ENCODE data around the gene MMEL1.
"Not testable (repeated sequence)": the region's sequence is repeated elsewhere in the genome, so short reads cannot be mapped to it uniquely, and the experiment has no call there.

Gene MMEL1

DNA sequence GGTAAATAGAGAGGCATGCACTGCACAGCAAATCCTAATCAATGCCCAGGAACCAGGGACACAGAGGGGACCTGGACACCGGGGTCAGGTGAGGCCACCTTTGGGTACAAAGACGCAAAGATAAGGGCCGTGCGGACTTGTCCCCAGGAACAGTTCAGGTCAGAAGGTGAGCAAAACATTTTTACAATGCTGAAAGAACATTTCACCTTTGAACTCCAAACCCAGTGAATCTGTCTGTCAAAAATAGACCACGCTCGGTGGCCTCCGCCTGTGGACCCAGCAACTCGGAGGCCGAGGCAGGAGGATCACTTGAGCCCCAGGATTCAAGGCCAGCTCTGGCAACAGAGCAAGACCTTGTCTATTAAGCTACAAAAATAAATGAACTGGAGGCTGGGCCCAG, 61.5 kb downstream of the MMEL1 start:
- DNase-seq: no peak

DNA sequence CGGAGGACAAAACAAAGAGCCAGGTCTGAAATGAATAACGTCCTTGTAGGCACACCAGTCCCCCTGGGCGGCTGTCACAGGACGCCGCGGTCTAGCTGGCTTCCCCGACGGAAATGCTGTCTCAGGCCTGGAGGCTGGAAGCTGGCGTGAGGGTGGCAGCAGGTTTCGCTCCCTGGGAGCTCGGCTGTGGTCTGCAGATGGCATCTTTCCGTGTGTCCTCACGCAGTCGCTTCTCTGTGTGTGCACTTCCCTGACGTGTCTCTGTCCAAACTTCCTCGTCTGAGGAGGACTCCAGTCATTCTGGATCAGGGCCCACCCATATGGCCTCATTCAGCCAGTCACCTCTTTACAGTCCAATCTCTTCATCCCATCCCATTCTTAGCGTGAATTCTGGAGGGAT, 62.5 kb downstream of the MMEL1 start:
- peak in 1 of 3 donors; percentile 32 for DNase-seq

DNA sequence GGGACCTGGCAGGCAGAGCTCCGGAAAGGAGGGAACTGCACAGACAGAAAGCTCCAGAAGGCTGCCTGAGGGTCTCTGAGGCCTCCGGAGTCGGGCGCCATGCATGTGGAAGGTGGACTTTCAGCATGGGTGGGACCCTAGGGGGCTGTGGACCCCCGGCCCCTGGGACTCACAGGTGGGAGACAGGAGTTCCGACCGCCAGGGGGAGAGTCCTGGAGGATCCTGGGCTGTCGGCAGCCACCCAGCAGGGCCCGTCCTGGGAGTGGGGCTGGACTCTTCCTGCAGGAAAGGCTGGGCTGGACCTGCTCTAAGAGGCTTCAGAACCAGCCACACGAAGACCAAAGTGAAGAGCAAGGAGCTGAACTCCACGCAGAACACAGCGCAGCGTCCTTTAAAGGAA, 63.1 kb downstream of the MMEL1 start:
- DNase-seq: not testable (repeated sequence)

DNA sequence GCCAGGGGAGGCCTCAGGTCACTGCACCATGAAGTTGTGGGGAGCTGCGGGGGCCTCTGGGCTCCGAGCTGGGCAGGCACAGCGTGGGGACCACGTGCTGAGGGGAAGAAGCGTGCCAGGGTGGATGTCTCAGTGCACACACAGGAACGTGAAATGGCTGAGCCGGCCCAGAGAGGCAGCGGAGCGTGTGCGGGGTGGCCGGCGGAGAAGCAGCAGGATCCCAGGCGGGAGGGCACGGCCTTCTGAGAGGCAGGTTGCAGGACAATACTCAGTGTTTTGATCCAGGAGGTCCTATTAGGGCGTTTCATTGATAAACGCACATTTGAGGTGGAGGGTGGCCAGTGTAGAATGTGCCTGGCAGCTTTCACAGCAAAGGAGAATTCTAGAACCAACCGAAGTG, 63.8 kb downstream of the MMEL1 start:
- DNase-seq: no peak

DNA sequence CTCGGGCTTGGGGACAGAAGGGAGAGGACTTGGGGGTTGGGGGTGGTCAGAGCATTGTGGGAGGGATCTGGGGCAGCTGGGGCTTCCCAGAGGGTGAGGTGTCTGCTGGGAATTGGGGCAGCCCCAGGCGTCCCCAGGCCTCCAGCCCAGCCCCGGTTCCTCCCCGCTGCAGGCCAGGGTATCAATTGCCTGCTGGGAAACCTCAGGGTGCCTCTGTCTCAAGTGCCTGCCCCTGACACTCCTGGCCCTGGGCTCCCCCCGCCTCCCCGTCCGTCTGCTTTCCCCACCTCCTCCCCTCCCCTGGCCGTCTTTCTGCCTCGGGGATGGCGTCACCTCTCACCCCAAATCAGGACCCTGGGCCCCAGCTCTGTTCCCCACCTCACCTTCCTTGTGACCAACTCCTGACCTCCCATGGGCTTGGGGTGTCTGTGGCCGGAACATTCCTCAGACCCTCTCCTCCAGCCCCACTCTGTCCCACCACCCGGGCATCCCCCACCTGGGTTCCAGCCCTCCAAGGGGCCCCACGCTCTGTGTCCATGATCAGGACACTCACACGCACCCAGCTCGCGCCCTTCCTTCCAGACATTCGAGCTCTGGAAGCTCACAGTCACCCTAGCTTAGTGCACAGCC, 64.5 kb downstream of the MMEL1 start:
- DNase-seq: not testable (repeated sequence)

DNA sequence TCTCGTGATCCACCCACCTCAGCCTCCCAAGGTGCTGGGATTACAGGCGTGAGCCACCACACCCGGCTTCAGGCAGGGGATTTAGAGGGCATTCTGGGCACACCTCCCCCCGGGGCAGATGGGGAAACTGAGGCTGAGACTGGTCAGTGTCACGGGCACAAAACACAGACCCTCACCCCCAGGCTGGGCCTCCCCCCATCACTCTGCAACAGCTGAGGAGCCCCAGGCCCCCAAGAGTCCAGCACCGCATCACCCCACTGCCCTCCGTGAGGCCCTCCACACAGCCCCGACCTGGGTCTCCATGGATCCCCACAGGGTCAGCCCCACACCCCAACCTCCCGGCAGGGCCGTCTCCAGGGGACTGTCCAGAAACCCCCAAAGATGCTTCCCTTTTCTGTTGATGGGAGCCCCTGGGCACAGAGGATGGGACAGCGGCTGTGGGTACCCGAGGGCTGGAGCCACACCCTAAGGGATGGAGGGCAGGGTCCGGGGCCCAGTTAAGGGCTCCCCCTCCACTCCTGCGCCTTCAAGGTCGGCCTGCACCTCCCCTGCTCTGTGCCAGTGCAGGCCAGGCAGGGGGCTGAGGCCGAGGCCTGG, 65.6 kb downstream of the MMEL1 start:
- no peak for DNase-seq

DNA sequence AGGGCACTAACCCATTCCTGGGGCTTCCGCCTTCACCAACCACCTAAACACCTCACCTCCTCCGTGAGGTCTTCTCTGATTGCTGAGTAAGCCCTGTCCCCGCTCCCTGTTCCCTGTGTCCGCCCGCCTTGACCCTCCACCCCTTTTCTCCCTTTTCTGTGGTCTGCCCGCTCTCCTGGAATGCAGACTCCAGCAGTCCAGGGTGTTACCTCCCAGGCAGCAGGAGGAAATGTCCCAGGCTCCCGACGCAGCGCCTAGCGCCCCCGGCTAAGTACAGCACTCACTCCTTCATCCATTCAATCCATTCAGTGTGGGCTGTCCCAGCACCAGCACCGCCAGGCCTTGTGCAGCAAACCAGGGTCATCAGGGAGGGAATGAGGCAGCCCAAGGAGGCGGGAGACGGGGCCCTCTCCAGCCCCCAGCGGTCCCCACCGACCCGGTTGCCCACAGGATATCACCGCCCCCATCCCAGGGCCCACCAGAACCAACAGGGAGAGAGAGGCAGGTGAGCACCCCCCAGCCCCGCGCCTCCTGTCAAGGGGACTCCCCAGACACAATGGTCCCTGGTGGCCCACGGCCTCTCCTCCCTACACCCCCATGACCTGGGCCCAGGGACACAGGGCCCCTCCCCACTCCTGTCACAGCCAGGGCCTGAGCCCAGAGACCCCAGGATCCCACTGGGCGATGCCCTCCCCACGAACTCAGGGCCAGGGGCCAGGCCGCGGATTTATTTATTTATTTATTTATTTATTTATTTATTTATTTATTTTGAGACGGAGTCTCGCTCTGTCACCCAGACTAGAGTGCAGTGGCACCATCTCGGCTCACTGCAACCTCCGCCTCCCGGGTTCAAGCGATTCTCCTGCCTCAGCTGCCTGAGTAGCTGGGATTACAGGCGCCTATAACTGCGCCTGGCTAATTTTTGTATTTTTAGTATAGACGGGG, 66.4 kb downstream of the MMEL1 start:
- DNase-seq: no peak

DNA sequence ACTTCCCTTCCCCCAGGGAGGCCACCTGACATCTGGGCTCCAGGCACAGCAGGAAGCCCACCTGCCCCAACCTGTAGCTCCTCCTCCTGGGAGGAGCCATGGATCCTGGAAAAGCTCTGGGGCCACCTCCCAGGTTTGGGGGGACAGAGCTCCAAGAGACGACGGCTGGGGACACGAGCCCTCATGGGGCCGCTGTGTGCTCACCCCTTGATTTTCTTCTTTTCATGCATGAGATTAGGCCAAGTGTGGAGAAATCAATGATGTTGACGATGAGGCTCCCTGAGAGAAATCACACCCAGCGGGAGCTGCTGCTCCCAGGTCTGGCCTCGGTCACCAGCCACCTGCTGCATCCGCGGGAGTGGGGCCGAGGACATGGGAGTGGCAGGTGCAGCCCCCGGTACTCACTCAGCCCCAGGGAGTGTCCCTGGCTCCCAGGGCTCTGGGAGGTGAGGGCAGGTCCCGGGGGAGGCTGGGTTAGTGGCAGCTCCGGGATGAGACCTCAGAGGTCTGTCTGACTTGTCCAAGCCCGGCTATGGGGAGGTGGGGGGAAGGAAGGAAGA, 67.9 kb downstream of the MMEL1 start:
- DNase-seq: no peak

DNA sequence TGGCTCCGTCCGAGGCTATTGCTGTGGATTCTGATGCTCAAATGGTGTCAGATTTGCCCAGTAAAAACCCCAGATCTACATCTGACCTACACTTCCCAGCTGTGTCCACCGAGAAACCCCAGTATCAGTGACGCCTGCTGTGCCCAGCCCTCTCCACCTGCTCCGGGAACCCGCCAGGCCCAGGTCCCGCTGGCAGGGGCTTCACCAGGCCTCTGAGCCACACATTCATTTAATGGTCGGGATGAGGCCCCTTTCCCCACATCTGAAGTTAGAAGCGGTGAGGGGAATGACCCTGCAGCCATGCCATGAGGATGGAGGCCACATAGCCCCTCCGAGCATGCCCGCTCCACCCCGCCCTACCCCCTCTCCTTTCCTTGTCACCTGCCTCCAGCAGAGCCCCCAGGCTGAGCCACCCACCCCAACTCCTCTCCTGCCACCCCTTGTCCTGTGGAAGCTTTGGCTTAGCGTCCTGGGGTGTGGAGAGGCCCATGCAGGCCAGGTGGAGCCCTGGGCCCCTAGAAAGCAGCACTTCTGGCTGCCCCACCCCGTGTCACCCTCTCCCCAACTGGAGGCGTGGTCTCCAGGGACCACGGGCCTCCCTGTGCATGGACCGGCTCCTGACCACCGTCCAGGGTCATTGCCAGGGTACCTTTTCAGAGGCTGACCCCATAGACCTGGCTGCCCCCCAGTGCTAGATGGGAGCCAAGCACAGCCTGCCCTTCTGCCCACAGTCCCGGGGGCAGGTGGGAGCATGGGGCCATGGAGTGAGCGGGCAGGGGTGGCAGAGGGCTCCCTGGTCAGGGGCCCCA, 68.6 kb downstream of the MMEL1 start:
- DNase-seq: no peak

DNA sequence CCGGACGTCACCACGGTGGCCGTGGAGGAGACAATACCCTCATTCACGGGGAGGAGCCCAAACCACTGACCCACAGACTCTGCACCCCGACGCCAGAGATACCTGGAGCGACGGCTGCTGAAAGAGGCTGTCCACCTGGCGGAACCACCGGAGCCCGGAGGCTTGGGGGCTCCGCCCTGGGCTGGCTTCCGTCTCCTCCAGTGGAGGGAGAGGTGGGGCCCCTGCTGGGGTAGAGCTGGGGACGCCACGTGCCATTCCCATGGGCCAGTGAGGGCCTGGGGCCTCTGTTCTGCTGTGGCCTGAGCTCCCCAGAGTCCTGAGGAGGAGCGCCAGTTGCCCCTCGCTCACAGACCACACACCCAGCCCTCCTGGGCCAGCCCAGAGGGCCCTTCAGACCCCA, 69.6 kb downstream of the MMEL1 start:
- no peak for DNase-seq

DNA sequence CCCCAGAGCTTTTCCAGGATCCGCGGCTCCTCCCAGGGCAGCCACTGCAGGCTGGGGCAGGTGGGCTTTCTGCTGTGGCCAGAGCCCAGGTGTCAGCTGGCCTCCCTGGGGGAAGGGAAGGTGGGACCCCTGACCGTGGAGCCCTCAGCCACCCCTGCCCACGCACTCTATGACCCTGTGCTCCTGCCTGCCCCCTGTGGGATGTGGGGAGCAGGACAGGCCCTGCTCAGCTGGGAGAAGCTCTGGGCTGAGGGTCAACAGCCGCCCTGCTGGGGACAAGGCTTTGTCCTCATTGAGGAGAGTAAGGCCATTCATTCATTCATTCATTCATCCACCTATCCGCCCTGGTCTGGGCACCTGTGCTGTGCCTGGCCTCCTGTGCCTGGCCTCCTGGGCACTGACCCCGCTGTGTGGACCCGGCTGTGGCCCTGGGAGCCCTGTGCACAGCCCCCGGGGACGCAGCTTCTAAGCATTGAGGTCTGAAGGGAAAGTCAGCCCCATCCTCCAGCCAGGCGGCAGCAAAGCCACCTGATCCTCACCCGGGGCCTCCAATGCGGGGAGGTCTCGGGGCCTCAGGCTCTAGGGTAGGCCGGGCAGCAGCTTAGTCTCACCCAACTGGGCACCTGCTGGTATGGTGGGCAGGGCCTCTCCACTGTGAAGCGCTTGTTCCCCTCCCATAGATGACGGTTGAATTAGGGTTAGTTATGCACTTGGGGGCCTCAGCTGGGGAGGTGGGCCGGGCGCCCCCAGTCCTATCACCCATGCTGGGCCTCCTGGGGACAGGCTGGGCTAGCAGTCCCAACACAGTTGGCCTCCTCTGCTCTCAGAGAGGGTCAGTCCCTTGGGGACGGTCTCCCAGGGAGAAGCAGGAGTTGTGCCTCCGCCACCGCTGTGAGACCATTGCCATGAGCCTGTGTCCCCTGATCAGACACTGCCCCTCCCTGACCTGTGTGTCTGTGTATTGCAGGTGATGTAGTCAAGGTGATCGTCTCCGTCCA, 70.6 kb downstream of the MMEL1 start:
- DNase-seq: peak; percentile 33 to 57 (median 41)

DNA sequence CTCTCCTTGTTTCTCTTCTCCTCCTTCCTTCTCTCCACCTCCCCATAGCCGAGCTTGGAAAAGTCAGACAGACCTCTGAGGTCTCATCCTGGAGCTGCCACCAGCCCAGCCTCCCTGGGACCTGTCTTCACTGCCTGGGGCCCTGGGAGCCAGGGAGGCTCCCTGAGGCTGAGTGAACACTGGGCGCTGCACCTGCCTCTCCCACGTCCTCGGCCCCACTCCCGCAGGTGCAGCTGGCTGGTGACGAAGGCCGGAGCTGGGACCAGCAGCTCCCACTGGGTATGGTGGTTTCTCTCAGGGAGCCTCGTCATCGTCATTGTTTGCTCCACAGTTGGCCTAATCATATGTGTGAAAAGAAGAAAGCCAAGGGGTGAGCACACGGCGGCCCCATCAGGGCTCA, 71.4 kb downstream of the MMEL1 start:
- DNase-seq: no peak

DNA sequence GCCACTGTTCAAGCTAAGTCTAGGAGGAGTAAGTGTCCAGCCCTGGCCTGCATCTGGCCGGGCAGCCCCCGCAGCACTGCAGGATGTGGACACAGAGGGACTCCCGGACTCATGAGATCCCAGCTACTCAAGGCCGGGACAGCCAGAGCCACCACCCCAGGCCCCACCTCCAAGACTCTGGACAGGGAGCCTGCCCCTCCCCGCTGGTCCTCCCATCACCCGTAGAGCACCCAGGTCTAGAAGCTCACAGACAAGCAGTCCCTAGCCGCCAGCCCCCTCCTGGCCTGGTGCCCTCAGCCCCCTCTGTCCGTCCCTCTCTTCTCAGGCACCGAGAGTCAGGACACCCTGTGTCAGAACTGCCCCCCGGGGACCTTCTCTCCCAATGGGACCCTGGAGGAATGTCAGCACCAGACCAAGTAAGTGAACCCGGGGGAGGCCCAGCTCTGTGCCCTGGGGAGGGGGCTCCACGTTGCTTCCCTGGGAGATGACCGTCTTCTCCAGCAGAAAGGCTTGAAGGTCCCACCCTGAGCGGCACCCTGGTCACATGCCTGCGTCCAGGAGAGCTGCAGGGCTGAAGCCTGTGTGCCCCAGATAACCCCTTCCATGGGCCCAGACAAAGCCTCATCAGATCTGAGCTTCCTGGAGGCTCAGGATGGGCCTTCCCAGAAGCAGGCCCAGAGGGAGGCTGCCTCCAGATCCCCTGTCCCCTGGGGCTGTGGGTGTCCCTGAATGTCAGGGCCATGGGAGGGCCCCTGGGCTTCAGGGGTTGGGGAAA, 72.3 kb downstream of the MMEL1 start:
- DNase-seq: no peak

DNA sequence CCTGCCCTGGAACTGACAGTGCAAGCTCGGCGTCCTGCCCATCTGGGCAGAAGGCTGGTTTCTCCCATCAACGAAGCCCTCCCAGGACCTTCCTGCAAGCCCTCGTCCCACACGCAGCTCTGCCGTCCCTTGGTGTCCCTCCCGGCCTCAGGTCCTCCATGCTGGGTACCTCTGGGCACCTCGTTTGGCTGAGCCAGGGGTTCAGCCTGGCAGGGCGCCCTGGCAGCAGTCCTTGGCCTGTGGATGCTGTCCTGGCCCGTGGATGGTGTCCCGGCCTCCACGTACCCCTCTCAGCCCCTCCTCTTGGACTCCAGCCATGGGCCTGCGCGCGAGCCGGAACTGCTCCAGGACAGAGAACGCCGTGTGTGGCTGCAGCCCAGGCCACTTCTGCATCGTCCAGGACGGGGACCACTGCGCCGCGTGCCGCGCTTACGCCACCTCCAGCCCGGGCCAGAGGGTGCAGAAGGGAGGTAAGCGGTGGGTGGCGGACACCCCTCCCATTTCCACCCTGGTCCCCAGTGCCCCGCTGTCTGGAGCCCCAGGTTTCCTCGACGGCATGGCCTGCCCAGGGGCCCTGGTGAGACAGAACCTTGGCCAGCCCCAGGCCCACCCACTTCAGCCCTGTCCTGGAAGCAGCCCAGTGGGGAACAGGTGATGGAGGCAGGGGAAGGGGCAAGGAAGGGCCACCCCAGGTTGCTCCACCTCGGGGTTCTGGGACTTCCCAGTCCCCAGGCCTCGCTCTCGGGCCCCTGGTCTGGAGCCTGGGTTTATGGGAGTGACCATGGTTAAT, 73.1 kb downstream of the MMEL1 start:
- no peak for DNase-seq

DNA sequence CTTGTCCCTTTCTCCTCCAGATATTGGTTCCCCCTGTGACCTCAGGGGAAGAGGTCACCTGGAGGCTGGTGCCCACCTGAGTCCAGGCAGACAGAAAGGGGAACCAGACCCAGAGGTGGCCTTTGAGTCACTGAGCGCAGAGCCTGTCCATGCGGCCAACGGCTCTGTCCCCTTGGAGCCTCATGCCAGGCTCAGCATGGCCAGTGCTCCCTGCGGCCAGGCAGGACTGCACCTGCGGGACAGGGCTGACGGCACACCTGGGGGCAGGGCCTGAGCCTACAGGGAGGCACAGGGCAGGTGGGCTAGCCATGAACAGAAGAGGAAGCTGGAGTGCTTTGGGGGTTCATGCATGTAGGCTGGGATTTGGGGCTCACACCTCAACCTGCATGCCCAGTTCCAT, 74.0 kb downstream of the MMEL1 start:
- DNase-seq: no peak

DNA sequence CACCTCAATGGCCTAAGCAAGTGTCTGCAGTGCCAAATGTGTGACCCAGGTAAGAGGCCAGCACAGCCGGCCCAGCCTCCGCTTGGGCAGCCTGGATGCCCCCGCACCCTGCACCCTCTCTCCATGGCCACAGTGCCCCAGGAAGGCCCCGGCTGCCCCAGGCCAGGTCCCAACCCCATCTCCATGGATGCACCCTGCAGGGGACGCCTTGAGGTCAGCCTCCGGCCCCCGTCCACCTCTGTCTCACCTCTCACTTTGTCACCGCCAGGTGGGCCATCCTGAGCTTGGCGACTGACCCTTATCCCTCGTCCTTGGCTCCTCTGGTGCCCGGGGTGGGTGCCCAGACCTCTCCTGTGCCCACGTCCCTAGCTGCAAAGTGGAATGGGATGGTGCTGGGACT, 74.4 kb downstream of the MMEL1 start:
- DNase-seq: no peak

DNA sequence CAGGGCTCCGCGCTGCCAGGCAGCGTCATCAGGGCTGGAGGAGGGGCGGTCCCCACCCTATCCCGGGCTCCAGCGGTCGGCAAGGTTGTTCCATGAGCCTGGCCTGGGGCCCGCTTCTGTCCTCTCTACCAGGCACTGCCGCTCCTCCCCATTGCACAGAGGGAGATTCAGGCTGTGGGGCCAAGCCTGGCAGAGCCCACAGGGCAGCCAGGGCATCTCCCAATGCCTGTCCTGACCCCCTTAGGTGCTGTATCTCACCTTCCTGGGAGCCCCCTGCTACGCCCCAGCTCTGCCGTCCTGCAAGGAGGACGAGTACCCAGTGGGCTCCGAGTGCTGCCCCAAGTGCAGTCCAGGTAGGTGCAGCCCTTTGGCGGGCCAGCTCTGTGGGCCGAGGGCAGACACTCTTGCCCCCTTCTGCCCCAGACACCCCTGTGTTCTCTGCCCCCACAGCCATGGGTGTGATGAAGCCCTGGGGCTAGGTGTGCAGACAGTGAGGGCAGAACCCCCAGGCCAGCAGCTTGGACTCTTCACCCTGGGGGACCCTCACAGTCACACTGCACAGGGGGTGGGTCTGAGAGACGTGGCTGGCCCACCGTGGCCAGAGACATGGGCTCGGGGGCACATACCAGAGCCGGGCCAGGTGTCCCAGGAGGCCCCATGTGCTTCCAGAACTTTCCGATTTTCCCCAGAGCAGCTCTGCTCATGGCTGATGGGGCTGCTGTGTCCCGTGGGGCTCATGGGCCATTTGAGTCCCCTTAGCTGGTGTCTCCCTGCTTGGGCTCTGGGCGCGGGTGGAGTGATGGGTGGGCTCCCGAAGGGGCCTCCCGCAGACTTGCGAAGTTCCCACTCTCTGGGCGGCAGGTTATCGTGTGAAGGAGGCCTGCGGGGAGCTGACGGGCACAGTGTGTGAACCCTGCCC, 75.1 kb downstream of the MMEL1 start:
- no peak for DNase-seq

DNA sequence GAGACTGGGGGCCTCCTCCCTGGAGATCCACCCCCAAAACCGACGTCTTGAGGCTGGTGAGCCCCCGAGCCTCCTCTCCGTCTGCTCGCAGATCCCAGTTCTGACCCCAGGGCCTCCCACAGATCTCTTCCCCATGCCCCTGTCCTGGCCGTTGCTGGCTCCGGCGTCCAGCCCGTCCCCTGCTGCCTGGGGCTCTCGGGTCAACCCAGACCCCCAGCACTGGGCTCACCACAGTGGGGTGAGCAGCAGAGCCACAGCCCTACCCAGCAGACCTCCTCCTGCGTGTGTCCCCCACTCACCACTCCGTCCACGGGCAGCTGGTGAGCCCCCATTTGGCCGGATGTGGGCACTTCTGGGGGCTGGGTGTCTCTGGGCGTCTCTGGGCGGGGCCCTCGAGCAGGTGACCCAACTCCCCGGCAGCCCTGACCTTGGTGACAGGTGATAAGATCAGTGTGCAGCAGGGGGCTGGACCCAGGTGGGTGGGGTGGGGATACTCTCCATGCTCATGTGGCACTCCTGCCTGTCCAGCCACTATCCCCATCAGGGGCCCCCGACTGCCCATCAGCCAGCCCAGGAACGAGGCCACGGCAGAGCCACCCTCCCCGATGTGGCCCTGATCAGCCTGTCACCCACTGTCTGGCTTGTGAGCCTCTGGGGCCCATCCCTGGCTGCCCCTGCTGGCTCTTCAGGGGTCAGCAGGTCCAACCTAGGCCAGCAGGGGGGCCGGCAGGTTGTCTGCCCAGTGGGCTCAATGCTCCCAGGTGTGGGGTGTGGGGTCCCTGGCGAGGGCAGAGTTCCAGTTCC, 75.9 kb downstream of the MMEL1 start:
- peak in 1 of 3 donors; percentile 45 for DNase-seq

Data from suppressor macrophage treated with lipopolysaccharide for 1 hour (primary cell).